ENCODE results near the gene CEP131.

DNA sequence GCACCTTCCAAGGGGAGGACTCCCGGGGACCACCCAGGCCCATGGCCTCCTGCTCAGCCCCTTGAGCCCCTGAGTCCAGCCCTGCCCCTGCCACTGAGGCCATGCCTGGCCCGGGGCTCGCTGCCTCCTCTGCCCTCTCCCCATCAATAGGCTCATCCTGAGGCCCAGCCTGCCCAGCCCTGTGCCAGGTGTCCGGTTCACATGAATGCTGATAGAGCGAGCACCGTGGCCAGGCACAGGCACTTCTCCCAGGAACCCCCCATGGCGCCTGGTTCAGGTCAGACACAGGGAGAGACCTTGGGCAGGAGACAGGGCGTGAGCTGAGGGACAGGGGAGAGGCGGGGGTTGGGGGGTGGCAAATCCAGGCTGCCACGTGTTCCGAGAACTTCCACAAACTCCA, 60.3 kb downstream of the CEP131 start:
- no peak for TF ChIP-seq POLR2AphosphoS5 (IDR thresholded peaks at IDR 0.05; ENCODE audit: low read depth, low read length)
- no peak for TF ChIP-seq TAF1 (IDR thresholded peaks at IDR 0.05; ENCODE audit: low read depth, low read length)
- no peak for TF ChIP-seq POLR2A (IDR thresholded peaks at IDR 0.05; ENCODE audit: low read depth, low read length)
- no peak for TF ChIP-seq SPI1 (IDR thresholded peaks at IDR 0.05; ENCODE audit: low read depth, low read length)
- TF ChIP-seq POU2F2 (IDR thresholded peaks at IDR 0.05; ENCODE audit: low read depth, low read length), result no peak

Measured in GM12891 (cell line).